OCI-LY7 (cell line): ENCODE data around the gene SERINC4. TPM values are rescaled to one million over a fixed set of nuclear protein-coding genes. Genes with fewer than 3 reads are reported as not detected.
"Not testable (repeated sequence)": the region's sequence is repeated elsewhere in the genome, so short reads cannot be mapped to it uniquely, and the experiment has no call there.

Experiments used
- BruUV-seq: library from RNA; stranded (reverse); fragments of 400-500 nt; replicated peaks from 2 replicates; lab custom pipeline; 2021; lab: Mats Ljungman, UMichigan
- CTCF ChIA-PET: fragments of 300-600 bp; sonication (Branson Sonifier 250); formaldehyde crosslinking; loops from one replicate; lab custom pipeline; 2022; ENCODE audit warnings: antibody characterized with exemption; ENCODE audit not compliant: unreplicated experiment; lab: Charles Lee
- POLR2A ChIA-PET: fragments of 300-600 bp; sonication (Branson Sonifier 250); formaldehyde crosslinking; loops from one replicate; lab custom pipeline; 2022; ENCODE audit warnings: antibody characterized with exemption; lab: Charles Lee
- DNase-seq: peaks from one replicate; pipeline ENCODE4 v3.0.0-alpha.2; 2015; ENCODE audit warnings: low spot score
- H2AFZ ChIP-seq: fragments of 200-600 bp; sonication (generic), shearing (Covaris generic); 2 replicates; pipeline ENCODE4 v1.6.1; 2014; ENCODE audit warnings: mild to moderate bottlenecking, antibody characterized with exemption, low read length, moderate library complexity
- H3K27ac ChIP-seq: fragments of 200-600 bp; sonication (generic); 2 replicates; pipeline ENCODE4 v1.5.1; 2014; ENCODE audit warnings: mixed run types, low read depth, mild to moderate bottlenecking, moderate library complexity, low read length, inconsistent platforms; ENCODE audit not compliant: poor library complexity, severe bottlenecking
- H3K36me3 ChIP-seq: fragments of 200-600 bp; sonication (generic); 2 replicates; pipeline ENCODE4 v1.6.1; 2014; ENCODE audit warnings: mild to moderate bottlenecking, antibody characterized with exemption, low read length, moderate library complexity, mixed read lengths; ENCODE audit not compliant: insufficient read depth
- H3K4me1 ChIP-seq: fragments of 200-600 bp; sonication (generic); 2 replicates; pipeline ENCODE4 v1.5.1; 2014; ENCODE audit warnings: mild to moderate bottlenecking, low read length; ENCODE audit not compliant: insufficient read depth, poor library complexity, severe bottlenecking
- H3K4me2 ChIP-seq: fragments of 200-600 bp; sonication (generic); 2 replicates; pipeline ENCODE4 v1.6.1; 2014; ENCODE audit warnings: mild to moderate bottlenecking, low read length
- H3K4me3 ChIP-seq: fragments of 200-600 bp; sonication (generic); 2 replicates; pipeline ENCODE4 v1.5.1; 2014; ENCODE audit warnings: mild to moderate bottlenecking, low read depth, low read length; ENCODE audit not compliant: poor library complexity, severe bottlenecking
- H3K79me2 ChIP-seq: fragments of 200-600 bp; sonication (generic); 2 replicates; pipeline ENCODE4 v1.6.1; 2016; ENCODE audit warnings: low read depth, mild to moderate bottlenecking, low read length, moderate library complexity, mixed read lengths; ENCODE audit not compliant: insufficient read depth
- H3K9me2 ChIP-seq: fragments of 200-600 bp; sonication (generic); 2 replicates; pipeline ENCODE4 v1.6.1; 2016; ENCODE audit warnings: mild to moderate bottlenecking, low read length, mixed read lengths; ENCODE audit not compliant: insufficient read depth
- H3K9me3 ChIP-seq: fragments of 200-600 bp; sonication (generic); 2 replicates; pipeline ENCODE4 v1.6.1; 2014; ENCODE audit warnings: mild to moderate bottlenecking, mixed run types, low read length, mixed read lengths
- H4K20me1 ChIP-seq: fragments of 200-600 bp; sonication (generic); 2 replicates; pipeline ENCODE4 v1.6.1; 2014; ENCODE audit warnings: mild to moderate bottlenecking, antibody characterized with exemption, low read length, moderate library complexity, mixed read lengths; ENCODE audit not compliant: insufficient read depth
- EZH2phosphoT487 ChIP-seq: fragments of 200-600 bp; sonication (generic); IDR thresholded peaks from 2 replicates; pipeline ENCODE4 v1.6.1; 2018; ENCODE audit warnings: low read depth, borderline replicate concordance, mild to moderate bottlenecking, mixed run types, antibody characterized with exemption, low read length, moderate library complexity, mixed read lengths
- intact Hi-C: fragments of 100-400 bp; cut with micrococcal nuclease; formaldehyde crosslinking; loops from one replicate; pipeline ENCODE4 v1.10.0; 2022; ENCODE audit not compliant: unreplicated experiment
- total RNA-seq, 2 experiments: library from RNA; depleted of rRNA in 1 of 2; stranded (reverse); fragments of >200 nt in 1 of 2; shearing (Covaris generic) in 1 of 2; gene quantifications; 2 replicates each; pipeline ENCODE4 v1.2.3, GENCODE V29; 2014 to 2022
- TF ChIP-seq, protein P1 (sequence below): fragments of 200-600 bp; sonication (generic); conservative IDR thresholded peaks from 2 replicates; pipeline ENCODE4 v1.5.1; 2014; ENCODE audit warnings: mild to moderate bottlenecking, antibody characterized with exemption, low read length, moderate library complexity, mixed read lengths

SERINC4 gene
- total RNA-seq, 2 experiments from 2014 or later = 0.60 to 1.9 TPM

DNA sequence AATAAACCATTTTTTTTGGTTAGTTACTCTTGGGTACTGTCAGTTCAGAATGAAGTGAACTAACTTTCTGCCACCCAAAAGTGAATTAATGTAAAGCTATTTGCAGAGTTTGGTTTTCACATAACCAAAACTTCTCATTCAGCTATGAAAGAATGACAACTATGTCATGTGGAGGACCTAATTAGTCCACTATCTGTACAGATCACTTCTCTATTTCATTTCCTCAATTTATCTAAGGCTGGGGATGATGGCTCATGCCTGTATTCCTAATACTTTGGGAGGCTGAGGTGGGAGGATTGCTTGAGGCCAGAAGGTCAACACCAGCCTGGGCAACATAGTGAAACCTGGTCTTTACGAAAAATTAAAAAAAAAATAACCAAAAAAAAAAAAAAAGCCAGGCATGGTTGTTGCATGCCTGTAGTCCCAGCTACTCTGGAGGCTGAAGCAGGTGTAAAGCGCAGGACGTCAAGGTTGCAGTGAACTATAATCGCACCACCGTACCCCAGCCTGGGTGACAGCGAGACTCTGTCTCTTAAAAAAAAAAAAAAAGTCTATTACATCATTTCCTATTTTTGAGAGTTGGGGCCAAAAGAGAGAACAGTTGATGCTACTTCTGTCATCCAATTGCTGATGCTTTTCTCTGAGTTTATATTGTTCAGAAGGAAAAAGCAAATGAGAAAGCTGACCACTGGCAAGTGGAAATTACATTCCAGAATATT lies 9.1 kb upstream of the SERINC4 start:
- H3K36me3 ChIP-seq = peaks cover 94% of the 10 kb centered on the region
- H4K20me1 ChIP-seq = no peaks in the 10 kb centered on the region; the same call in 1 of the 2 replicates
- peaks cover 6% of the 10 kb centered on the region; the same call in 1 of the 2 replicates for H3K79me2 ChIP-seq
- peaks cover 38% of the 10 kb centered on the region for H3K4me1 ChIP-seq
- H3K9me2 ChIP-seq = no peaks in the 10 kb centered on the region
- no peak overlapping the region; the same call in 1 of the 2 replicates for H2AFZ ChIP-seq
- CTCF ChIA-PET = interaction anchor here (0.6 to 2.4 kb wide), 4 partner anchors 9 to 20 kb away, joined by 3 to 6 read pairs (median 4); partner anchors contain the start of genes HYPK, MFAP1 and SERINC4
- H3K27ac ChIP-seq = peak overlapping the region; percentile 96
- DNase-seq = peak; percentile 86
- H3K4me2 ChIP-seq = peak overlapping the region; percentile 72
- no peak for TF ChIP-seq EZH2phosphoT487
- TF ChIP-seq, protein P1, sequence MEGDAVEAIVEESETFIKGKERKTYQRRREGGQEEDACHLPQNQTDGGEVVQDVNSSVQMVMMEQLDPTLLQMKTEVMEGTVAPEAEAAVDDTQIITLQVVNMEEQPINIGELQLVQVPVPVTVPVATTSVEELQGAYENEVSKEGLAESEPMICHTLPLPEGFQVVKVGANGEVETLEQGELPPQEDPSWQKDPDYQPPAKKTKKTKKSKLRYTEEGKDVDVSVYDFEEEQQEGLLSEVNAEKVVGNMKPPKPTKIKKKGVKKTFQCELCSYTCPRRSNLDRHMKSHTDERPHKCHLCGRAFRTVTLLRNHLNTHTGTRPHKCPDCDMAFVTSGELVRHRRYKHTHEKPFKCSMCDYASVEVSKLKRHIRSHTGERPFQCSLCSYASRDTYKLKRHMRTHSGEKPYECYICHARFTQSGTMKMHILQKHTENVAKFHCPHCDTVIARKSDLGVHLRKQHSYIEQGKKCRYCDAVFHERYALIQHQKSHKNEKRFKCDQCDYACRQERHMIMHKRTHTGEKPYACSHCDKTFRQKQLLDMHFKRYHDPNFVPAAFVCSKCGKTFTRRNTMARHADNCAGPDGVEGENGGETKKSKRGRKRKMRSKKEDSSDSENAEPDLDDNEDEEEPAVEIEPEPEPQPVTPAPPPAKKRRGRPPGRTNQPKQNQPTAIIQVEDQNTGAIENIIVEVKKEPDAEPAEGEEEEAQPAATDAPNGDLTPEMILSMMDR = no peak
- intact Hi-C loops = loop anchor here (1.0 to 2.0 kb wide), 3 partner anchors 15 to 20 kb away; partner anchors contain the start of genes MFAP1 and SERF2
- POLR2A ChIA-PET = interaction anchor here (0.6 to 6.1 kb wide), 11 partner anchors 9 to 64 kb away, joined by 3 to 150 read pairs (median 6); partner anchors contain the start of genes ELL3, HYPK, MFAP1 and SERINC4
- no TSS peak for BruUV-seq
- no peaks in the 10 kb centered on the region for H3K9me3 ChIP-seq
- peak overlapping the region; percentile 46 for H3K4me3 ChIP-seq

DNA sequence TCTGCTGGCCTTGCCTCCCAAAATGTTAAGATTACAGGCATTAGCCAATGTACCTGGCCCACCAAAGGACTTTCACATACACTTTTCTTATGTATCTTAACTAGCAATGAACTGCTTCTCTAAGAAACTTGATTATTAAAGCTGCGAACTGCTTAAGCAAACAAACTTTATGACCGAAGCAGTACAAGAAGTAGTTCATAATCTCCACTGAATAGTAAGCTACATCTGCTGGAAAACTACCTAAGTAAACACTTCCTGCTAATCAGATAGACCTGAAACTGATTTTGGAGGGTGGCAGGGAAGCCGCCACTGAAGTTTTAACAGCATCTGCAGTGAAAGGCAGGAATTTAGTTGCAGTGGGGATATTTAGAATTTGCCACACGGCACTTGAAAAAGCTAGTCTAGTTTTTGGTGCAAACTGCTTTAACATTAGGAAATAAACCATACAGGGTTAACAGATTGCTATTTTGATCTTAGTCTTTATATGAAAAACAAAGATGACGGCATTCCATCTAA lies 8.5 kb upstream of the SERINC4 start:
- Histone ChIP-seq H3K4me2 (peak overlapping the region; percentile 72), H2AFZ (no peak overlapping the region), H3K27ac (peak overlapping the region; percentile 96), H3K79me2 (peaks cover 6% of the 10 kb centered on the region; the same call in 1 of the 2 replicates), H3K4me1 (peaks cover 38% of the 10 kb centered on the region), H3K9me3 (no peaks in the 10 kb centered on the region), H3K36me3 (peaks cover 93% of the 10 kb centered on the region), H3K9me2 (no peaks in the 10 kb centered on the region), H4K20me1 (no peaks in the 10 kb centered on the region; the same call in 1 of the 2 replicates), H3K4me3 (peak overlapping the region; percentile 46)
- intact Hi-C loops = loop anchor here (2.0 kb wide), 1 partner anchor 20 kb away; no protein-coding TSS in a partner anchor
- peak; percentile 44 for DNase-seq
- TF ChIP-seq, protein P1 = no peak
- no peak for TF ChIP-seq EZH2phosphoT487
- ChIA-PET POLR2A (interaction anchor here (0.6 to 6.1 kb wide), 11 partner anchors 8 to 63 kb away, joined by 3 to 150 read pairs (median 6); partner anchors contain the start of genes ELL3, HYPK, MFAP1 and SERINC4), CTCF (interaction anchor here (1.0 to 2.4 kb wide), 3 partner anchors 8 to 19 kb away, joined by 3 to 6 read pairs (median 4); partner anchors contain the start of genes HYPK, MFAP1 and SERINC4)
- no TSS peak for BruUV-seq

DNA sequence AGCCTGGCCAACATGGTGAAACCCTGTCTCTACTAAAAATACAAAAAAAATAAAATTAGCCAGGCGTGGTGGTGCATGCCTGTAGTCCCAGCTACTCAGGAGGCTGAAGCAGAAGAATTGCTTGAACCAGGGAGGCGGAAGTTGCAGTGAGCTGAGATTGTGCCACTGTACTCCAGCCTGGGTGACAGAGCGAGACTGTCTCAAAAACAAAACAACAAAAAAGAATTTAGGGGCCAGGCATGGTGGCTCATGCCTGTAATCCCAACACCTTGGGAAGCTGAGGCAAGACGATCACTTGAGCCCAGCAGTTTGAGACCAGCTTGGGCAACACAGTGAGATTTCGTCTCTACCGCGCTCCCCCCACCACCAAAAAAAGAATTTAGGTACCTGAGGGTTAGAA lies 2.7 kb upstream of the SERINC4 start:
- BruUV-seq, H4K20me1 ChIP-seq, intact Hi-C loops, H2AFZ ChIP-seq, H3K4me3 ChIP-seq, H3K9me3 ChIP-seq, H3K4me2 ChIP-seq, CTCF ChIA-PET, H3K27ac ChIP-seq, DNase-seq, H3K9me2 ChIP-seq: not testable (repeated sequence)
- POLR2A ChIA-PET = interaction anchor here (2.2 kb wide), 1 partner anchor 29 kb away, joined by 7 read pairs; no protein-coding TSS in a partner anchor
- H3K79me2 ChIP-seq = peaks cover 21% of the 10 kb centered on the region
- peaks cover 41% of the 10 kb centered on the region for H3K4me1 ChIP-seq
- H3K36me3 ChIP-seq = peaks cover 81% of the 10 kb centered on the region
